Measurements from ENCODE around the gene KRTAP5-5.

Gene KRTAP5-5

DNA sequence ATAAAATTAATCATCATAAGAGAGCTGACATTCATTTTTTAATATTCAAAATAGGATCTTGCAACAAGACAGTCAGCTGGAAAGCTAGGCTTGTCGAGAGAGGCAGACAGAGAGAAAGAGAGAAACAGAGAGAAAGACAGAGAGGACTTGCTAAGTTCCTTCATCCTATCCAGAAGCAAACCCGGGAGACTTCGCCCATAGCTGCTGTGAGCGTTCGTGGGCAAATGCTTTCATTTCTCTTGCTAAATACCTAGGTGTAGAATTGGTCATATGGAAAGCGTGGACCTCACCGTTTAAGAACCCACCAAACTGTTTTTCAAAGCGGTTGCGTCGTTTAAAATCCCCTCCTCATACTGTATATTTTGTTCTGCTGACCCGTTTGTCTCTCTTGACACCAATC lies 42.1 kb downstream of the KRTAP5-5 start:
- no peak for TF ChIP-seq EZH2phosphoT487 (IDR thresholded peaks at IDR 0.05; ENCODE audit: borderline replicate concordance)
- TF ChIP-seq, protein P1, sequence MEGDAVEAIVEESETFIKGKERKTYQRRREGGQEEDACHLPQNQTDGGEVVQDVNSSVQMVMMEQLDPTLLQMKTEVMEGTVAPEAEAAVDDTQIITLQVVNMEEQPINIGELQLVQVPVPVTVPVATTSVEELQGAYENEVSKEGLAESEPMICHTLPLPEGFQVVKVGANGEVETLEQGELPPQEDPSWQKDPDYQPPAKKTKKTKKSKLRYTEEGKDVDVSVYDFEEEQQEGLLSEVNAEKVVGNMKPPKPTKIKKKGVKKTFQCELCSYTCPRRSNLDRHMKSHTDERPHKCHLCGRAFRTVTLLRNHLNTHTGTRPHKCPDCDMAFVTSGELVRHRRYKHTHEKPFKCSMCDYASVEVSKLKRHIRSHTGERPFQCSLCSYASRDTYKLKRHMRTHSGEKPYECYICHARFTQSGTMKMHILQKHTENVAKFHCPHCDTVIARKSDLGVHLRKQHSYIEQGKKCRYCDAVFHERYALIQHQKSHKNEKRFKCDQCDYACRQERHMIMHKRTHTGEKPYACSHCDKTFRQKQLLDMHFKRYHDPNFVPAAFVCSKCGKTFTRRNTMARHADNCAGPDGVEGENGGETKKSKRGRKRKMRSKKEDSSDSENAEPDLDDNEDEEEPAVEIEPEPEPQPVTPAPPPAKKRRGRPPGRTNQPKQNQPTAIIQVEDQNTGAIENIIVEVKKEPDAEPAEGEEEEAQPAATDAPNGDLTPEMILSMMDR (conservative IDR thresholded peaks at IDR 0.05; ENCODE audit: low read length), result no peak

DNA sequence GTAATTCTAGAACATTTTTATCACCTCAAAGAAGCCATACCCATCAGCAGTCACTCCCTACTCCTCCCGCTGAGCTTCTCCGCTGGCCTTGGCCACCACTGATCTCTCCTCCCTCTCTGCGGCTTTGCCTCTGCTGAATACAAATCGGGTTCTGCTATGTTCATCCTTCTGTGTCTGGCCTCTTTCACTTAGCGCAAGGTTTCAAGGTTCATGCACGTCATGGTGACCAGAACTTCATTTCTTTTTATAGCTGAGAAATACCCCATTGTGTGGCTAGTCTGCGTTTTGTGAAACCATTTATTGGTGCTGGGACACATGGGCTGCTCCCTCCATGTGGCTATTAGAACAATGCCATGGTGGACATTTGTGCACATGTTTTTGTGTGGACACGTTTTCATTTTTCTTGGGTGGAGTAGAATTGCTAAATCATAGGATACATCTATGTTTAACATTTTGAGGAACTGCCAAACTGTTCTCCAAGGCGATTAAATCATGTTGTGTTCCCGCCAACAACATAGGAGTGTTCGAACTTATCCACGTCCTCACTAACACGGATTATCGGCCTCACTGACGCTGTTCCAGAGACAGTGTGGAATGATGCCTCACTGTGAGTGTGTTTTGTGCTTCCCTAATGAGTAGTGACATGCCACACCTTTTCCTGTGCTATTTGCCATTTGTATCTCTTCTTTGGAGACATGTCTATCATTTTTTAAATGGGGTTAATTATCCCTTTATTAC lies 43.2 kb downstream of the KRTAP5-5 start:
- TF ChIP-seq, protein P1 (conservative IDR thresholded peaks at IDR 0.05; ENCODE audit: low read length), result no peak
- no peak for TF ChIP-seq EZH2phosphoT487 (IDR thresholded peaks at IDR 0.05; ENCODE audit: borderline replicate concordance)
- no peak overlapping the region for H3K9ac ChIP-seq (ENCODE audit: low read depth, low read length, poor library complexity, severe bottlenecking)
- H3K4me1 ChIP-seq (ENCODE audit: insufficient read depth, low read length, poor library complexity, severe bottlenecking), result no peaks in the 10 kb centered on the region
- H3K9me3 ChIP-seq (ENCODE audit: insufficient read depth, low read depth, low read length), result no peaks in the 10 kb centered on the region
- H3F3A ChIP-seq (ENCODE audit: low read depth), result no peaks in the 10 kb centered on the region
- no peaks in the 10 kb centered on the region for H3K9me2 ChIP-seq (replicated peaks; ENCODE audit: low read depth, low read length)
- peaks cover 19% of the 10 kb centered on the region for H3K27me3 ChIP-seq (ENCODE audit: insufficient read depth, low read length, poor library complexity, severe bottlenecking)
- H4K20me1 ChIP-seq (ENCODE audit: insufficient read depth, low read length, poor library complexity, severe bottlenecking), result no peaks in the 10 kb centered on the region
- no peaks in the 10 kb centered on the region for H3K79me2 ChIP-seq (ENCODE audit: insufficient read depth, low read length)
- no peaks in the 10 kb centered on the region for H3K36me3 ChIP-seq (ENCODE audit: insufficient read depth, low read length)
- no peak overlapping the region for H3K4me3 ChIP-seq (ENCODE audit: low read length, poor library complexity, severe bottlenecking)
- no peak overlapping the region for H3K4me2 ChIP-seq (ENCODE audit: low read depth, low read length, poor library complexity, severe bottlenecking)
- no peak overlapping the region for H2AFZ ChIP-seq (ENCODE audit: low read length)

More for the DNA sequence above, 42.1 kb downstream of the KRTAP5-5 start:
- peaks cover 25% of the 10 kb centered on the region for H3K27me3 ChIP-seq (ENCODE audit: insufficient read depth, low read length, poor library complexity, severe bottlenecking)
- H3F3A ChIP-seq (ENCODE audit: low read depth), result no peaks in the 10 kb centered on the region
- no peak overlapping the region for H3K4me2 ChIP-seq (ENCODE audit: low read depth, low read length, poor library complexity, severe bottlenecking)
- H3K4me1 ChIP-seq (ENCODE audit: insufficient read depth, low read length, poor library complexity, severe bottlenecking), result no peaks in the 10 kb centered on the region
- H3K9me3 ChIP-seq (ENCODE audit: insufficient read depth, low read depth, low read length), result no peaks in the 10 kb centered on the region
- no peaks in the 10 kb centered on the region for H3K36me3 ChIP-seq (ENCODE audit: insufficient read depth, low read length)
- no peaks in the 10 kb centered on the region for H3K79me2 ChIP-seq (ENCODE audit: insufficient read depth, low read length)
- no peaks in the 10 kb centered on the region for H4K20me1 ChIP-seq (ENCODE audit: insufficient read depth, low read length, poor library complexity, severe bottlenecking)
- no peak overlapping the region for H2AFZ ChIP-seq (ENCODE audit: low read length)
- no peak overlapping the region for H3K4me3 ChIP-seq (ENCODE audit: low read length, poor library complexity, severe bottlenecking)
- no peaks in the 10 kb centered on the region for H3K9me2 ChIP-seq (replicated peaks; ENCODE audit: low read depth, low read length)
- no peak overlapping the region for H3K9ac ChIP-seq (ENCODE audit: low read depth, low read length, poor library complexity, severe bottlenecking)

DNA sequence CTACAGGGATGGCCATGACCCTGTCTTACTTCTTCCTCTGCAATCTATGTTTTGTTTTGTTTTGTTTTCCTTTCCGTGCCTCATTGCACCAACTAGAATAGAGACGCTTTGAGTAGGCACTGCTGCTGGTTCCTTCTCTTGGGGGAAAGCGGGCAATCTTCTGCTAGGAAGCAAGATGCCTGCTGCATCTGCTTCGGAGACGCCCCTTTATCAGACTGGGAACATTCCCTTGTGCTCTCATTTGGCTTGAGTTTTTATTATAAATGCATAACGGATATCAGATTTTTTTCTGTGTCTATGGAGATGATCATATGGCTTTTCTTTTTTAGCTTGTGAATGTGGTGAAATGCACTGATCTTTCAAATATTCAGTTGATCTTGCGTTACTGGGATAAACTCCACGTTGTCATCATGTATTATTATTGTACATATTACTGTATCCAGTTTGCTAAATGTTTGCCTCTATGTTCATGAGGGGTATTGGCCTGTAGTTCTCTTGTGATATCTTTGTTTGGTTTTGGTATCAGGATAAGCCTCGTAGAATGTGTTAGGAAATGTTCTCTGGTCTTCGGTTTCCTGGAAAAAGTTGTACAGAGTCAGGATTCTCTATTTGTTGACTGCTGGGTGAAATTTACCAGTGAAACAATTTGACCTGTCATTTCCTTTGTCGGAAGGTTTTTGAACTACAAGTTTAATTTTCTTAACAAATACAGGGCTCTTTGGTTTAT lies 44.0 kb downstream of the KRTAP5-5 start:
- TF ChIP-seq, protein P1 (conservative IDR thresholded peaks at IDR 0.05; ENCODE audit: low read length), result no peak
- no peak for TF ChIP-seq EZH2phosphoT487 (IDR thresholded peaks at IDR 0.05; ENCODE audit: borderline replicate concordance)
- no peak overlapping the region for H3K9ac ChIP-seq (ENCODE audit: low read depth, low read length, poor library complexity, severe bottlenecking)

More for the DNA sequence above, 44.0 kb downstream of the KRTAP5-5 start:
- H3K4me2 ChIP-seq (ENCODE audit: low read depth, low read length, poor library complexity, severe bottlenecking), result no peak overlapping the region
- H2AFZ ChIP-seq (ENCODE audit: low read length), result no peak overlapping the region
- no peaks in the 10 kb centered on the region for H3K9me2 ChIP-seq (replicated peaks; ENCODE audit: low read depth, low read length)
- H3K27me3 ChIP-seq (ENCODE audit: insufficient read depth, low read length, poor library complexity, severe bottlenecking), result peaks cover 12% of the 10 kb centered on the region
- H3K79me2 ChIP-seq (ENCODE audit: insufficient read depth, low read length), result no peaks in the 10 kb centered on the region
- no peaks in the 10 kb centered on the region for H3K9me3 ChIP-seq (ENCODE audit: insufficient read depth, low read depth, low read length)
- H3F3A ChIP-seq (ENCODE audit: low read depth), result no peaks in the 10 kb centered on the region
- no peaks in the 10 kb centered on the region for H4K20me1 ChIP-seq (ENCODE audit: insufficient read depth, low read length, poor library complexity, severe bottlenecking)
- no peaks in the 10 kb centered on the region for H3K4me1 ChIP-seq (ENCODE audit: insufficient read depth, low read length, poor library complexity, severe bottlenecking)
- no peak overlapping the region for H3K4me3 ChIP-seq (ENCODE audit: low read length, poor library complexity, severe bottlenecking)
- no peaks in the 10 kb centered on the region for H3K36me3 ChIP-seq (ENCODE audit: insufficient read depth, low read length)

All from Loucy (cell line).